GM21717 (cell line): ENCODE data around the gene POLE.

Source experiments
- ATAC-seq: cut with Tn5 transposase; IDR thresholded peaks from one replicate; pipeline ENCODE4 v1.9.1; 2021; ENCODE audit warnings: mild to moderate bottlenecking, moderate library complexity; ENCODE audit not compliant: unreplicated experiment

POLE gene

DNA sequence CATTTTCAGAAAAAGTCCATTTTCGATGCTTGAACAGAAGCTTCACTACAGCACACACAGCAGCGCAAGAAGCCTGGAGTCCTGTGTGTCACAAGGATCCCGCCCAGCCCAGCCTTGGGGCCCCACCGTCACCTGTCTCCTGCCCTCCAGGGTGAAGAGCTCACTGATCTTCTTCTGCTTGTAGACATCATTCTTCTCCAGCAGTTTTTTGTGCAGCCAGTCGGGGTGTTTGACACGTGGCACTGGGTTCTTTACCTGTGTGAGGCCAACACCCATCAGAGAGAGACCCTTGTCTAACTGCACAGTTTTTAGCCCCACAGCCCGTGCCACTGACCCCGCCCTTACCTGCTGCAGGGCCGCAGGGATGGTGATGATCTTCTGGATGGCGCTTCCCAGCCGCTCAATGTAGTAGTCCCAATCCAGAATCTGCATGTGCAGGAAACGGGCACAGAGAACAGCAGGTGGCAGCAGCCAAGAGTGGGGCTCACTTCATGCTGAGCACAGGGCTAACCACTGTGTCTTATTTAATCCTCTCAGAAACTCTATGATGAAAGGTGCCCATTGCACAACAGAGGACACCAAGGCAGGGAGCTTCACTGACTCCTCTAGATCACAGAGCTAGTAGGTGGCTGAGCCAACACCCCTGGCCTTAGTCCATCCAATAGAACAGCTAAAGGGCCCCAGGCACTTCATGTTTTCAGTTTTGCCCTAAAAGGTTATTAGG is 30.0 kb downstream of the POLE start:
- ATAC-seq, result no peak

DNA sequence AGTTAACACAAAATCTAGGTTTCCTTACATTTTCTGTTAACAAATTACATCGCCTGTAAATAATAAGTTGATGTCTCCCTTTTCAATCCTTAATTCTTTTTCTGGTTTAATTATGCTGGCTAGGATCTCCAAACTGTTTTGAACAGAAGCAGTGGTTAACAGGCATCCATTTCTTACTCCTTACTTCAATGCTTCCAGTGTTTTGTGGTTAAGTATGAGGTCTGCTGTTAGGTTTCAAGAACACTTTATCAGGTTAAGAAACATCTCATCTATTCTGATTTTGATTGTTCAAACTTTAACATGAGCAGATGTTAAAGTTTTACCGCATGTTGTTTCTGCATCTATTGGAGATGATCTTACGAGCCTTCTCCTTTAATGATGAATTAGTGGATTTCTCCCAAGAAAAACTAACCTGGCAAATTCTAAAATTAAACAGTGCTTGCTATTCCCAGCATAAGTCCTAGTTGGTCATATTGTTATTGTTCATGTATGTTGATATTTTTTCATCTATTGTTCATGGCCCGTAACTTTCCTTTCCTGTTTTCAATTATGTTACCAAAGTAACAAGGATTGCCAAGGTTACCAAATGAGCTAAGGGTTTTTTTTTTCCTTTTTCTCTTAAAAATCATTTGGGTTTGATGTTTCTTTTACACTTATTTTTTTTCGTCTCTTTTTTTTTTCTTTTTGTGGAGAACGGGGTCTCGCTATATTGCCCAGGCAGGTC is 33.4 kb downstream of the POLE start:
- ATAC-seq, result no peak

DNA sequence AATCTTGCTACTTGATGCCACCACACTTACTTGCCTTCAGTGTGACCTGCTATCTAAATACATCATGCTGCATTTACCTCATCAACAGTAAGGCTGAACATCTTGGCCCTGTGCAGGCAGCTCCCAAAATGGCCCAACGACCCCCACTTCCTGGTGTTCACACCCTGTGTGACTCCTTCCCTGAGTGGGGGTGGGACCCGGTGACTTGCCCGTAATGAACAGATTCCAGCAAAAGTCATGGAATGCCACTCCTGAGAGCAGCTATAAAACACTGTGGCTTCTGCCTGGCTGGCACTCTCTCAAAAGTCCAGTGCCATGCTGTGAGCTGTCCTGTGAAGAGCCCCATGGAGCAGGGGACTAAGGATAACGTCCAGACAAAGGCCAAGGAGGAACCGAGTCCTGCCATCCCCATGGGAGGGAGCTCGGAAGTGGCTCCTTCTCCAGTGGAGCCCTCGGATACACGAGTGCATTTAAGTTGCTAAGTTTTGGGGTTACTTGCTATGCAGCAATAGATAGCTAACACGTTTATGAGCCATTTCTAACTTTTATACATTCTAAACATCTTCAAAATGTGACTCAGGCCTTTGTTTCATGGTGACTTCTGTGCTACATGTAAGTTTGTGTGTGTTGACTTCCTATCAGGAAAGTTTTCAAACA is 35.6 kb downstream of the POLE start:
- no peak for ATAC-seq

DNA sequence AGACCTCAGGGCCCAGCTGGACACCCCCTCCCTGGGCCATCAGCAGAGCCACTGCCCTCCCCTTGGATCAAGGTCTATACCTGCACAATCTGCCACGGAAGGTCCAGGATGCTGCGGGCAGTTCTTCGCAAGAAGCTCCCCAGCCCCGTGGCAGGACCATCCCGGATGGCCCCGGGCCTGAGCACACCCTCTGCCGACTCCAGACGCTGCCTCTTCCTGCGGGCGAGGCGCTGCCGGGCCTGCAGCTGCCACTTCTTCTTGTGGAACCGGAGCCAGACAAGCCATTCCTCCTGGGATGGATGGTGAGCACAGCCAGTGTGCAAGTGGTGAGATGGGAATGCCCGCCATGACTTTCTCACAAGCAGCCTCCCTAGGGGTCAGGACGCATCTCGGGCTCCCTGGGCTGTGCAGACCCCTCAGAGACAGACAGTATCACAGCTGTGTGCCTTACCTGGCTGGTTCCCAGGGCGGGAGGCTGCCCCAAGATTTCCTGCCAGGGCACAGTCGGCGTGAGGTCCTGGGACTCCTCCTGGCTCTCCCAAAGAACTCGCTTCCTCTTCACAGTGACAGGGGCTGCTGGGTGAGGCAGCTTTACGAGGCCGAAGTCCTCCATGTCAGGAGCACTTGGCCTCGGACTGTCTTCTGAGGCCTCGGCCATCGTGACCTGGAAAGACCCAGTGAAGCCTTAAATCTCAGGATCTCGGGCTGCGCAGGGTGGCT is 37.8 kb downstream of the POLE start:
- no peak for ATAC-seq

DNA sequence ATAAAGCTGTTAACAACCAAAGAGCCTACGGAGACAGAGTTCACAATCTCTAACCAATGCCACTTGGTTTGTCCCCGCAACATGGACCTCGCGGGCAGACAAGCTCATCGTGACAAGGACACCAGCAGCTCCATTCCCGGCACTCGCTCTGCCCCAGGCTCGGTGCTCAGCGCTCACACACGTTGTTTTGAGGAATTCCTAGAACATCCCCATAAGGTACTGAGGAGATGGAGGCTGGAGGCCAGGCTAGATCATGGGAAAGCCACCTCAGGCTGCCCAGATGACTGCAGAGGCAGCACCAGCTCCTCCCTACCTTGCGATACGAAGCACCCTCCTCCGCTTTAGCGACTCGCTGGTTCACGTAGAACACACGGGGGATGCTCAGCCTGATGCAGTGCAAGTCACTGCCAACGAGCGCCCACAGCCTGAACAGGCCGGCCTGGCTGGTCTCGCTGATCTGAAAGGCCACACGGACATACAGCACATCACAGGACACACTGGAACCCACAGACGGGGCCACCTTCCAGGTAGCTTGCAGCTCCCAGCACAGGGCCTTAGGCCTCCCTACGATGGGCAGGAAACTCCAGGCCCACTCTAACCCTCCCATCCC is 38.4 kb downstream of the POLE start:
- no peak for ATAC-seq

DNA sequence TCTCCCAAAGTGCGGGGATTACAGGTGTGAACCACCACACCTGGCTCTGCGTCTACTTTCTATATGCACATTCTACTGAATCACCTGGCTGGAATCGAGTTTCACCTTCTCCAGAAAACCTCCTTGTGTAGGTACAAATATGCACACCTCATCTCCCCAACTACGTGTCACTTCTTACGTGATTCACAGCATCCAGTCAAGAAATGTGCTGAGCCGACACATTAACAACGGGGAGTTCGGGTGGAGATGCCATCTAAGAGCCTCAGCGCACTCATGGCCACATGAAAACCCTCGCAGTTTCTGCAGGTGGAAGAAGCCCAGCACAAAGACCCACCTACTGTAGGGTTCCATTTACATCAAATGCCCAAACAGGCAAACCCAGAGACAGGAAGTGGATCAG is 39.3 kb downstream of the POLE start:
- no peak for ATAC-seq

DNA sequence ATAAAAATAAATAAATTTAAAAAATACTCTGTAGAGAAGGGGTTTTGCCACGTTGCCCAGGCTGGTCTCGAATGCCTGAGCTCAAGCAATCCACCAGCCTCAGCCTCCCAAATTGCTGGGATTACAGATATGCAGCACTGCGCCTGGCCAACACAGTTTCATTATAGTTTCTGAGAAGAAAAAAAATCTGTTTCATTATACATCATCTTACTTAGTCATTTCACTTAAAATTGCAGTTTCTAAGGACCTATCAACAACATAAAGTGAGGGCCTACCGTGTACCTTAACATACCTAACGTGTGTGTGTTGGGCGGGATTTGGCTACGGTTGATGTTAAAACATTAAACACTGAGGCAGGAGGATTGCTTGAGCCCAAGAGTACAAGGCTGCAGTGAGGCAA is 40.3 kb downstream of the POLE start:
- no peak for ATAC-seq

DNA sequence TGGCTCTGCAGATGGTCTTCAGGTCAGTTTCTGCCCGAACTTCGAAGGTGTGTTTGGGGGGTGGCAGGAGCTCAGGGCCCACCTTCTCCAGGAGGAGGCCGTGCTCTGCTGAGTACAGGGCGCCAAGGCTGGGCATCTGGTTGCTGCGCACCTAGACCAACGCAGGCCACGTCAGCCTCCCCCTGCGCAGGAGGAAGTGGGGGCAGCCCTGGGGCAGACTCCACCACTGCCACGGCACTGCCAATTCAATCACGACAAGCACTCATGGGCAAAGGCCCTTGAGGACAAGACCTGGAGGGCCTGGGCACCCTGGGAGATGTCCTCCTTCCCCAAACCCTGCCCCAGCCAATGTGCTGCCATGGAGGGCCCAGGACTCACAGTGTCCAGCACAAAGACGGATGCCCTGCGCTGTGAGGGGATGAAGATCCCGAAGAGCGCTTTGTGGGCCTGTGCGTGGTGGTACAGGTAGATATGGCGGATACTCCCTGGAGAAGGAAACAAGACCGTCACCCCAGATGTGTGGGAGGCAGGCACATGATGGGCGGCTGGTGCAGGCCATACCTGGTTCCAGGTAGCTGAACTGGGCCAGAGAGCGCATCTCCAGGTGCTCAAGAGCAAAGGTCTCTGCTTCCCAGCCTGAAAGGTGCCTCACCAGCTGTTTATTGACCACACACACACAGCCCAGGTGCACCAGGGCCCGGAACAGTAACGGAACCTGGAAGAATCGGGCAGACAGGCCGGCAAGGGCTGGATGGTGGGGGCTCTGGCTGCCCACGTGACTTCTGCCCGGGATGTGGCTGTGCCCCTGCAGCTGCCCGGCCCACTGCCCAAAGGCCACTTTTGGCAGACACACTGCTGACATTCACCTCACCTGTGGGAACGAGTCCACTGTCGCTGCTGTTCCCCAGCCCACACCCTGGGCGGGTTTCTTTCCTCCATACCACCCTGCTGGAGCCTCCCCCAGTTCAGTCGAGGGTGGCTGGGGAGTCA is 44.0 kb downstream of the POLE start:
- ATAC-seq, result no peak

DNA sequence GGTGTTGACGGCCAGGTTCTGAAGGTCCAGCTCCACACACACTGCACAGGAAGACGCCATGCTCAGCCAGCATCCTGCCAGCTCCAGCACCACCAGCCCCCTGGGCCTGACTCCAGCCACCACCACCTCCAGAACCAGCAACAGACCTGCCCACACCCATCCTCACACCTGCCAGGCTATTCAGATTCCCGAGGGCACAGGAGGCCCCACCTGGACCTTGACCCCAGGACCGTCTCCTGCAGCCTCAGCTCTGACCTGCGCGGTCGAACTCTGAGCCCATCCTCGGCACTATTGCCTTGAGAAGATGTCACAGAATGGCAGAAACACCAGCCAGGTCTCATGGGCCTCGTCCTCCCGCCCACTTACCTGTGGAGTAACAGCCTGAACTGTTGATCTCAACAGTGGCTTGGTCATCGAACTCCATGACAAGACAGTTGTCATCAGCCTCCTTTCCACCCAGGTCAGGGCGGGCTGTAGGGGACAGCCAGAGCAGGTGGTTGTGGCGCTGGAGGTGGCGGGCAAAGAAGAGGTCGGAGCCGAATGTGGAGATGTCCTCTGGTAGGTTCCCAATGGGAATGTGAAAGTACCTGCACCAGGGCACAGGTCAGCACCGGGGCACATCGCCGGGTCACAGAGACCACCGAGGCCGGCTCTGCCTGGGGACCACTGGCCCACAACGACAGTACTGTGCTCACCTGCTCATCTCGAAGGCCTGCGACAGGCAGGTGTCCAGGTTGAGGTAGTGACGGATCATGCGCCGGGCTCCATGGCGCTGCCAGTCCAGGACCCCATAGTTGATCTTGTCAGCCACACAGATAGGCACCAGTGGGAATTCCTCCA is 45.1 kb downstream of the POLE start:
- no peak for ATAC-seq

DNA sequence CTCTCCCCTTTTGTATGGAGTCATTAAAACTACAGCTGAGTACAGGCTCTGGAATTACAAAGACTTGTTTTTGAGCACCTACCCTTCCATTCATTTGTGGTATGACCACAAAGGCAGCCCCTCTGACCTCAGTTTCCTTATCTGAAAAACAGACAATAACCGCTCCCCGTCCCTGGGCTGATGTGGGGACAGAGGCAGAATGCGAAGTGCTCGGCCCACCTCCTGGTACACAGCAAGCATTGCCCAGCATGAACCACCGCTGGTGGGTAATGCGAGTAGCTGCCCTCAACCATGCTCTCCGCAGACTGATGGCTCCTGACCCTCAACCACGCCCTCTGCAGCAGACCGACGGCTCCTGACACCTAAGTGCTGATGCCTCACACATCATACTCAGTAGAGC is 46.2 kb downstream of the POLE start:
- ATAC-seq, result no peak

DNA sequence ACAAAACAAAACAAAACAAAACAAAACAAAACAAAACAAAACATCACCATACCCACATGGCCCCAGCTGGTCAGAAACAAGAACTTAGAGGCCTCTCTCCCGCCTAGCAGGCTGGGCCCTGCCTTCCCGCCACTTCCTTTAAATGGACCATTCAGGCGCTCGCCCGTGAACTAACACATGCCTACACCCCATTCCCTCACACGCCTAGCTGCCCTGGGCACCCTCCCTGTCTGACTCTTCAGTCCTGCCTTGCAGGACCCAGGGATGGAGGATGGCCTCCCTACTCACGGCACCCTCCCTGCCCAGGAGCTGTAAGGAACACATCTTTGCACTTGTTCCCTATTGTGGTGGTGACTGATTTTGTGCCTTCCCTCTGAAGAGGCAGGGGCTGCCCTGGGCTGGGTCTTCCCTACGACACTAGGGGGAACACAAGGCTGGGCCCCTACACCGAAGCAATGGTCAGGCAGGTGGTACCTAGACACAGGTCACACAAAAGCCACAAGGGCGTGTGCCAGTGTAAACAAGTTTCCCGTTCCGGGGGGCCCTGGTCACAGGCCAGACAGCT is 47.1 kb downstream of the POLE start:
- ATAC-seq, result no peak

DNA sequence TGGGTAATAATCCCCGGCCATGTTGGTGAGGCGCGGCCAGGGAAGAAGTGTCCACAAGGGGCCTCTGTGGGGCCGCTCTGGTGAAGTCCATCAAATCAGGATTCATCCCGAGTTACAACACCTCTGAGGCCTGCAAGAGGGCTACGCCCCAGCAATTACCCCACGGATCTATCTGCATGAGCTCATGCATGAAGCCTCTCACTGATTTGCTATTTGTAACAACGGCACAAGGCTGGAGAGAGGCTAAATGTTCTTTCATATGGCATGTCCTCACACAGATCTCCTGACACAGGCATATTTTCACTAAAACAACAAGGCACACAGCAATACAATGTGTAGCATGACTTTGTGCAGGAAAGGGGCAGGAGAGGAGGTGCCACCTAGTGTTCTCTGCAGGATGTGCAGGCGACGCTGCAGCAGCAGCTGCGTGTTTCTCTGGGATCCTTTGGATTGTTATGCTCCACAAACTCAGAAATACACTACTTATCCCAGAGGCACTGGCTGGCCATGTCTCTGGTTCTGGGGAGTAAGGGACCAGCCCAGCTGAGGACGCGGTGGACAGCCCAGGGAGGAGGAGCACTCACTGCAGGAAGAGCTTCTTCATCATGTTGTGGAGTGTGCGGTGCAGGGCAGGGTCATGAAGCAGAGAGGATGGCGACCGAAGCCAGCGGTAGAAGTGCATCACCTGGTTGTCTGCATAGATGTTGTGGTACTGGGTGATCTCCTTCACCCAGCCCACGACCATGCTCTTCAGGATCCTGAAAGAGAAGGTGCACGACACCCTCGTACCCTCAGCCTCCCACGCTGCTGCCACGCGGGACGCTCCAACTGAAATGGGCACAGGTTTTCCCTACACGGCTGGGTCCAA is 48.4 kb downstream of the POLE start:
- no peak for ATAC-seq

DNA sequence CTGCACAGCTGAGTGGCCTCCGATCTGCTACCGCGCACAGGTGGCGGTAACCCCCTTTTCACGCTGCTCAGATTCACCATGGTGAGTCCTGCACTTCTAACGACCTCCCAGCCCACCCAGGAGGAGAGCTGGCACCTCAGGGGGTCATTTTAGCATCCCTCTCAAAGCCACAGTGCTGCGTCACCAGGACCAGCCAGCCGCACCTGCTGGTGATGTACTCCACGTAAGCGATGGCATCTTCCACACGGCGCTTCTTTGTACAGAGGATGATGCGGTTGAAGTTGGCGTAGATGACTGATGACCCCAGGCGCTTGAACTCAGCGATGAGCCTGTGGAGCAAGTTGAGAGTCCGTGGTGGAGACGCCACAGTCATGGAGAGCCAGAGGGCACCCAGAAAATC is 49.3 kb downstream of the POLE start:
- no peak for ATAC-seq

DNA sequence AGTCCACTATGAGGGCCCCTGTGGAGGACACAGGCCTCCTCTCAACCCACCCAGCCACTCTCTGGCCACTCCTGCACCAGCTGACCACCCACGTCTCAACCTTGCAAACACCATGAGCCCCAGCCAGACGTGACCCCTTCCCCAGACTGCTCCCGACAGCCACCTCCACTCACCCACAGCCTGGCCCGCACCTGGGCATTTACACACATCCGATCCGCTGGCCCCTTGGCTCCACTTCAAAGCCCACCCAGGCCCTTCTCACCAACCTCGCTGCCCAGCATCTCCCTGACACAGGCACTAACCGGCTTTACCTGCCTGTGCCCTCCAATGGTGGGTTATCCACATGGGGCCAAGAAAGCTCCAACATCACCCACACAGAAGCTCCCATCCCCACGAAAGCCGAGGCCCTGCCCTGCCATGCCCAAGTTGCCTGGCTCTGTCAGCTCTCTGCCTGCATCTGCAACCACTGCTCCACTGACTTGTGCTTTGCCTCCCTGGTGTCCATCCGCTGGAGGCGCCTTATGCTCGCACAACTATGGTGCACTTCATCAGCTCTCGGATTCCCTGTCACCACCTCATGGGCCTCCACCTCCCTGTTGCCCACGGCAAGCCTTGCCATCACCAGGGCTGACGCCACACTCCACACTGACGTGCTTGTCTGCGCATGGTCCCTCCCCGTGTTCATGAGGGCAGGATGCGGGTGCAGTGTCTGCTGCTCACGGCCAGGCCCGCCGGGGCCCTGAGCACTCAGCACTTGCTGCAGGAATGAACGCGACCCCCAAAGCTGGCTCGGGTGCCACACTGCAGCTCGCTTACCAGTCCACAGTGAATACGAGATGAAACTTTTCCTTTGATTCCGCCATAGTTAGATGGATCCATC is 51.8 kb downstream of the POLE start:
- no peak for ATAC-seq

DNA sequence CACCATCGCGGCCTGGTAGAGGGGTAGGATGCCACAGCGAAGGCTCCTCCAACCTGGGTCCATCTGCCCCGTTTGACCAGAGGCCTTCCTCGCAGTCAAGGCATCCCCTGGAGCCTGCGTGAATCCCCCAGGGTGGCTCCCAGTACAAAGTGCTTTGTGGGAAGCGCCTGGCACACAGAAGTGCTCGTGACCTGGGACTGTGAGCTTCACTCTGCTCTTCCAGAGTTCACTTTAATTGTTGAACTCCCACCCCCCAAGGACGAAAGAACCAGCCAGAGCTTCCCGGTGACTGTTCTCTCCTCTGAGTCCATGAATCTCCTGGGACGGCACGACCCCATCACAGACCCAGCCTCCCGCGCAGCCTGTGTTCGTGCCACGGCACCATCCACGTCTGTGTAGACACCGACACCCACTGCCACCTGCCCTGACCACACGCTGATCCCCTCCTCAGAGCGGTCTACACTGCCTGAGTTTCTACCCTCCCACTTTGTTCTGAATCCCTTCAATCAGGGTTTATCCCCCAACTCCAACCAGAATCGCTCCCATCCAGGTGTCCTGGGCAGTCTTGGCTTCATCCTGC is 52.6 kb downstream of the POLE start:
- ATAC-seq, result no peak

DNA sequence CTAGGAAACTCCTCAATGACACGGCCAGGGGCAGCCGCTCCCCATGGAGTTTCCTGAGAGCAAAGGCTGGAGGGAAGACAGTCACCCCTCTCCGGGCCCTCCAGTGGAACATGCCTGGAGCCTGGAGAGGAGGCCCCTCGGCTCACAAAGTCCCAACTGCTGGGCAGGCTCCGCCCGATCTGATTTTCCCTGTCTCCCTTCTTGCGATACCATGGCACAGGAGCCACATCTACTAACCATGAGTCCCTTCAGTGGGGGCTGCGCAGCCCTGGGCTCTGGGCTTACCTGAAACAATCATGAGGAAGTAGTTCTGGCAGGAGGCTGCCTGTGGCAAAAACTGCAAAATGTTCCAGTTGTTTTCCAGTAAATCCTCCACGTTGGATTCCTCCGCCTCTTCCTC is 53.2 kb downstream of the POLE start:
- no peak for ATAC-seq
